OCI-LY1 (cell line): ENCODE measurements around the gene TRIO.

Experiments used
- H2AFZ ChIP-seq: fragments of 200-600 bp; sonication (generic), shearing (Covaris generic); 2 replicates; pipeline ENCODE4 v1.6.0; 2014; ENCODE audit warnings: antibody characterized with exemption, mild to moderate bottlenecking, low read length
- H3F3A ChIP-seq: fragments of 200-600 bp; sonication (generic), shearing (Covaris generic); 2 replicates; pipeline ENCODE4 v1.6.0; 2014; ENCODE audit warnings: mild to moderate bottlenecking, antibody characterized with exemption, low read length, moderate library complexity; ENCODE audit not compliant: insufficient read depth
- H3K27ac ChIP-seq: fragments of 200-600 bp; sonication (generic); 2 replicates; pipeline ENCODE4 v1.5.1; 2014; ENCODE audit warnings: low read length, mixed run types, mild to moderate bottlenecking, low read depth; ENCODE audit not compliant: poor library complexity, severe bottlenecking
- H3K27me3 ChIP-seq: fragments of 200-600 bp; sonication (generic); 2 replicates; pipeline ENCODE4 v1.6.0; 2014; ENCODE audit warnings: antibody characterized with exemption, mild to moderate bottlenecking, low read length, moderate library complexity; ENCODE audit not compliant: insufficient read depth
- H3K36me3 ChIP-seq: fragments of 200-600 bp; sonication (generic); 2 replicates; pipeline ENCODE4 v1.6.1; 2014; ENCODE audit warnings: mild to moderate bottlenecking, antibody characterized with exemption, low read length, moderate library complexity, mixed read lengths; ENCODE audit not compliant: insufficient read depth
- H3K4me1 ChIP-seq: fragments of 200-600 bp; sonication (generic); 2 replicates; pipeline ENCODE4 v1.5.1; 2014; ENCODE audit warnings: mild to moderate bottlenecking, low read length, moderate library complexity; ENCODE audit not compliant: insufficient read depth, severe bottlenecking
- H3K4me2 ChIP-seq: fragments of 200-600 bp; sonication (generic), shearing (Covaris generic); 2 replicates; pipeline ENCODE4 v1.6.1; 2014; ENCODE audit warnings: low read length
- H3K4me3 ChIP-seq: fragments of 200-600 bp; sonication (generic); 2 replicates; pipeline ENCODE4 v1.5.1; 2014; ENCODE audit warnings: low read length, low read depth, mild to moderate bottlenecking, mixed read lengths; ENCODE audit not compliant: poor library complexity, severe bottlenecking
- H3K79me2 ChIP-seq: fragments of 200-600 bp; shearing (Covaris generic); 2 replicates; pipeline ENCODE4 v1.6.1; 2016; ENCODE audit warnings: mixed run types, low read length, mixed read lengths; ENCODE audit not compliant: insufficient read depth
- H3K9ac ChIP-seq: fragments of 200-600 bp; sonication (generic), shearing (Covaris generic); 2 replicates; pipeline ENCODE4 v1.6.1; 2014; ENCODE audit warnings: mild to moderate bottlenecking, low read length, mixed read lengths
- H3K9me2 ChIP-seq: fragments of 200-600 bp; sonication (generic), shearing (Covaris generic); 2 replicates; pipeline ENCODE4 v1.6.1; 2014; ENCODE audit warnings: low read depth, mild to moderate bottlenecking, low read length, mixed read lengths
- H3K9me3 ChIP-seq: fragments of 200-600 bp; shearing (Covaris generic); 2 replicates; pipeline ENCODE4 v1.6.1; 2014; ENCODE audit warnings: low read length, mixed read lengths
- H4K20me1 ChIP-seq: fragments of 200-600 bp; sonication (generic), shearing (Covaris generic); 2 replicates; pipeline ENCODE4 v1.6.0; 2016; ENCODE audit warnings: mild to moderate bottlenecking, low read length; ENCODE audit not compliant: insufficient read depth
- CTCF ChIP-seq: fragments of 200-600 bp; sonication (generic), shearing (Covaris generic); IDR thresholded peaks from 2 replicates; pipeline ENCODE4 v1.5.1; 2017; ENCODE audit warnings: mild to moderate bottlenecking, antibody characterized with exemption, low read length, moderate library complexity, mixed read lengths
- EZH2 ChIP-seq: fragments of 200-600 bp; sonication (generic), shearing (Covaris generic); IDR thresholded peaks from 2 replicates; pipeline ENCODE4 v1.8.0; 2017; ENCODE audit warnings: borderline replicate concordance, mixed run types, mild to moderate bottlenecking, antibody characterized with exemption, low read length, moderate library complexity, mixed read lengths

Gene TRIO

GRCh38 chr5:14481349-14481748, 338.2 kb downstream of the TRIO start:
- H3K9ac ChIP-seq, result no peak overlapping the region
- H3K27me3 ChIP-seq, result no peaks in the 10 kb centered on the region
- H3K4me1 ChIP-seq, result no peaks in the 10 kb centered on the region
- no peaks in the 10 kb centered on the region for H4K20me1 ChIP-seq
- H3K27ac ChIP-seq, result no peak overlapping the region
- no peaks in the 10 kb centered on the region for H3F3A ChIP-seq
- no peak overlapping the region for H2AFZ ChIP-seq
- no peaks in the 10 kb centered on the region for H3K9me2 ChIP-seq
- no peaks in the 10 kb centered on the region for H3K36me3 ChIP-seq
- no peak for TF ChIP-seq CTCF
- no peak for TF ChIP-seq EZH2
- no peaks in the 10 kb centered on the region for H3K79me2 ChIP-seq
- H3K4me3 ChIP-seq, result no peak overlapping the region
- H3K9me3 ChIP-seq, result no peaks in the 10 kb centered on the region
- H3K4me2 ChIP-seq, result no peak overlapping the region

- Histone ChIP-seq H3K4me1 (no peaks in the 10 kb centered on the region), H3K9me2 (no peaks in the 10 kb centered on the region)
These were observed 338.9 kb downstream of the TRIO start for GRCh38 chr5:14482085-14482484.

GRCh38 chr5:14483504-14484157, 340.5 kb downstream of the TRIO start:
- no peaks in the 10 kb centered on the region for H3K36me3 ChIP-seq
- H3K79me2 ChIP-seq, result no peaks in the 10 kb centered on the region
- H3K9ac ChIP-seq, result no peak overlapping the region

More at GRCh38 chr5:14482085-14482484, 338.9 kb downstream of the TRIO start:
- H3K79me2 ChIP-seq, result no peaks in the 10 kb centered on the region
- H3K36me3 ChIP-seq, result no peaks in the 10 kb centered on the region
- H3K9me3 ChIP-seq, result no peaks in the 10 kb centered on the region
- no peaks in the 10 kb centered on the region for H4K20me1 ChIP-seq
- no peak overlapping the region for H3K4me3 ChIP-seq
- H3K27me3 ChIP-seq, result no peaks in the 10 kb centered on the region
- no peak overlapping the region for H3K4me2 ChIP-seq
- no peaks in the 10 kb centered on the region for H3F3A ChIP-seq
- no peak overlapping the region for H2AFZ ChIP-seq
- no peak overlapping the region for H3K27ac ChIP-seq
- no peak overlapping the region for H3K9ac ChIP-seq
- TF ChIP-seq CTCF (no peak), EZH2 (no peak)

More at GRCh38 chr5:14483504-14484157, 340.5 kb downstream of the TRIO start:
- Histone ChIP-seq H3K4me3 (no peak overlapping the region), H3K4me2 (no peak overlapping the region), H3K9me2 (no peaks in the 10 kb centered on the region), H4K20me1 (no peaks in the 10 kb centered on the region), H3K27me3 (no peaks in the 10 kb centered on the region), H3K9me3 (no peaks in the 10 kb centered on the region), H3K4me1 (no peaks in the 10 kb centered on the region), H2AFZ (no peak overlapping the region), H3F3A (no peaks in the 10 kb centered on the region), H3K27ac (no peak overlapping the region)
- TF ChIP-seq CTCF, result no peak
- no peak for TF ChIP-seq EZH2
